Testis (tissue), 2 donors: ENCODE data around the gene PCID2.

Source experiments
- CTCF ChIP-seq, 3 experiments: fragments of 450-650 bp in 2 of 3; fragments of 200-600 bp in 1 of 3; sonication (generic) in 1 of 3; IDR thresholded peaks; one replicate each; pipeline ENCODE4 v1.5.1; 2016 to 2019; ENCODE audit warnings: antibody characterized with exemption in 3 of 3, mild to moderate bottlenecking in 2 of 3, moderate library complexity in 1 of 3
- POLR2A ChIP-seq: fragments of 450-650 bp; IDR thresholded peaks from one replicate; pipeline ENCODE4 v1.6.1; 2017; ENCODE audit warnings: antibody characterized with exemption, mild to moderate bottlenecking, moderate library complexity

GRCh38 chr13:113141601-113141970 lies 66.9 kb downstream of the PCID2 start:
- TF ChIP-seq CTCF (IDR thresholded peaks at IDR 0.05) (no peak), POLR2A (no peak)
